T-helper 2 cell treated with Interferon-gamma antibody and Interleukin-4, amounts not matched to agents 100 ng/mL and 5 ng/mL, for 36 hours (primary cell): ENCODE measurements around the gene LTBP2. TPM values are rescaled to one million over a fixed set of nuclear protein-coding genes. Genes with fewer than 3 reads are reported as not detected.
"Not testable (repeated sequence)": the region's sequence is repeated elsewhere in the genome, so short reads cannot be mapped to it uniquely, and the experiment has no call there.

Experiments used
- intact Hi-C: fragments of 100-400 bp; cut with micrococcal nuclease; formaldehyde crosslinking; loops from one replicate; pipeline ENCODE4 v1.15.1; 2023
- total RNA-seq: library from RNA; stranded (reverse); gene quantifications from 2 replicates; pipeline ENCODE4 v1.2.3, GENCODE V29; 2022

The LTBP2 gene
- total RNA-seq, 1 donor from 2014 or later: 0.16 TPM

- intact Hi-C loops: no loop called here
Observed at GRCh38 chr14:74554742-74555362, 57.2 kb downstream of the LTBP2 start.

GRCh38 chr14:74552623-74553022 is 59.4 kb downstream of the LTBP2 start:
- intact Hi-C loops: no loop called here

- intact Hi-C loops: no loop called here
Observed at GRCh38 chr14:74551431-74552371, 60.3 kb downstream of the LTBP2 start.

GRCh38 chr14:74551001-74551400 is 61.0 kb downstream of the LTBP2 start:
- intact Hi-C loops: no loop called here

GRCh38 chr14:74550071-74550470 is 62.0 kb downstream of the LTBP2 start:
- intact Hi-C loops: no loop called here

- intact Hi-C loops: no loop called here
Observed at GRCh38 chr14:74549588-74549987, 62.4 kb downstream of the LTBP2 start.

- intact Hi-C loops: no loop called here
Observed at GRCh38 chr14:74548881-74549280, 63.2 kb downstream of the LTBP2 start.

GRCh38 chr14:74547331-74547927 is 64.6 kb downstream of the LTBP2 start:
- intact Hi-C loops: no loop called here

- intact Hi-C loops: no loop called here
Observed at GRCh38 chr14:74546416-74546815, 65.6 kb downstream of the LTBP2 start.

- intact Hi-C loops: no loop called here
Observed at GRCh38 chr14:74545386-74545785, 66.7 kb downstream of the LTBP2 start.

- intact Hi-C loops: no loop called here
Observed at GRCh38 chr14:74543771-74544438, 68.1 kb downstream of the LTBP2 start.

GRCh38 chr14:74542056-74542685 is 69.9 kb downstream of the LTBP2 start:
- intact Hi-C loops: no loop called here

GRCh38 chr14:74541225-74541624 is 70.8 kb downstream of the LTBP2 start:
- intact Hi-C loops: no loop called here

GRCh38 chr14:74539503-74539902 is 72.5 kb downstream of the LTBP2 start:
- intact Hi-C loops: no loop called here

- intact Hi-C loops: no loop called here
Observed at GRCh38 chr14:74538411-74539391, 73.3 kb downstream of the LTBP2 start.

GRCh38 chr14:74536336-74536735 is 75.7 kb downstream of the LTBP2 start:
- intact Hi-C loops: not testable (repeated sequence)

GRCh38 chr14:74535756-74536325 is 76.2 kb downstream of the LTBP2 start:
- intact Hi-C loops: no loop called here

- intact Hi-C loops: no loop called here
Observed at GRCh38 chr14:74533576-74533975, 78.5 kb downstream of the LTBP2 start.

- intact Hi-C loops: no loop called here
Observed at GRCh38 chr14:74532246-74532645, 79.8 kb downstream of the LTBP2 start.

GRCh38 chr14:74531467-74531866 is 80.6 kb downstream of the LTBP2 start:
- intact Hi-C loops: no loop called here
